ENCODE measurements around the gene SPEN.

- TF ChIP-seq POLR2A (IDR thresholded peaks at IDR 0.05; ENCODE audit: low read depth, low read length) (no peak), USF1 (IDR thresholded peaks at IDR 0.05; ENCODE audit: borderline replicate concordance, extremely low read length, insufficient read depth, low read depth, low read length) (no peak), CBX5 (IDR thresholded peaks at IDR 0.05; ENCODE audit: low read depth) (no peak)
These were observed 84.4 kb downstream of the SPEN start for GRCh38 chr1:15931884-15932283.
